GM18502 (cell line): ENCODE data around the gene DENND5B.
"Not testable (repeated sequence)": the region's sequence is repeated elsewhere in the genome, so short reads cannot be mapped to it uniquely, and the experiment has no call there.

Source experiments
- ATAC-seq: cut with Tn5 transposase; IDR thresholded peaks from one replicate; pipeline ENCODE4 v1.9.1; 2021; ENCODE audit warnings: mild to moderate bottlenecking; ENCODE audit not compliant: unreplicated experiment, poor library complexity

The DENND5B gene

GRCh38 chr12:31590642-31591379 lies at the start of gene DENND5B:
TSS of gene DENND5B (minus strand) at chr12:31591136. CDS start at chr12:31590832, 304 bp downstream.
- ATAC-seq = peak; percentile 52

GRCh38 chr12:31634620-31635019 lies 43.7 kb upstream of the DENND5B start:
- no peak for ATAC-seq

- ATAC-seq = no peak
Observed at GRCh38 chr12:31633464-31633863, 42.5 kb upstream of the DENND5B start.

- no peak for ATAC-seq
Observed at GRCh38 chr12:31631809-31632208, 40.9 kb upstream of the DENND5B start.

GRCh38 chr12:31631023-31631724 lies 40.2 kb upstream of the DENND5B start:
- ATAC-seq = no peak

- ATAC-seq = no peak
Observed at GRCh38 chr12:31629756-31630732, 39.1 kb upstream of the DENND5B start.

- no peak for ATAC-seq
Observed at GRCh38 chr12:31627456-31628054, 36.6 kb upstream of the DENND5B start.

- ATAC-seq = no peak
Observed at GRCh38 chr12:31626270-31626995, 35.5 kb upstream of the DENND5B start.

GRCh38 chr12:31622038-31622437 lies 31.1 kb upstream of the DENND5B start:
- ATAC-seq = no peak

- ATAC-seq = no peak
Observed at GRCh38 chr12:31620311-31620710, 29.4 kb upstream of the DENND5B start.

- ATAC-seq = no peak
Observed at GRCh38 chr12:31618228-31619025, 27.5 kb upstream of the DENND5B start.

GRCh38 chr12:31612819-31613218 lies 21.9 kb upstream of the DENND5B start:
- no peak for ATAC-seq

- ATAC-seq = not testable (repeated sequence)
Observed at GRCh38 chr12:31608299-31608698, 17.4 kb upstream of the DENND5B start.

- no peak for ATAC-seq
Observed at GRCh38 chr12:31605531-31605930, 14.6 kb upstream of the DENND5B start.

- peak; percentile 96 for ATAC-seq
Observed at GRCh38 chr12:31603546-31604009, 12.6 kb upstream of the DENND5B start.

GRCh38 chr12:31600750-31601149 lies 9.8 kb upstream of the DENND5B start:
- no peak for ATAC-seq

- ATAC-seq = no peak
Observed at GRCh38 chr12:31600252-31600651, 9.3 kb upstream of the DENND5B start.

- ATAC-seq = peak; percentile 68
Observed at GRCh38 chr12:31599053-31599452, 8.1 kb upstream of the DENND5B start.

- ATAC-seq = no peak
Observed at GRCh38 chr12:31597066-31597465, 6.1 kb upstream of the DENND5B start.
